GM13977 (cell line): ENCODE measurements around the gene TTC3.

ENCODE experiments used
- DNase-seq: peaks from one replicate; pipeline ENCODE4 v3.0.0; 2012; ENCODE audit warnings: low spot score
- in situ Hi-C: fragments of 300-500 bp; cut with MboI; formaldehyde crosslinking; loops from one replicate; pipeline ENCODE4 v1.12.0; 2022; ENCODE audit warnings: low sequenced_read_pairs, low pct_unique_long_range_greater_than_20kb, mixed read lengths, inconsistent platforms; ENCODE audit not compliant: unreplicated experiment
- TF ChIP-seq, protein P1 (sequence below): IDR thresholded peaks from 2 replicates; pipeline ENCODE4 v1.5.1; 2012; ENCODE audit warnings: mild to moderate bottlenecking, control low read depth; ENCODE audit not compliant: insufficient read depth; ENCODE audit errors: extremely low read depth, missing control alignments

The TTC3 gene

GRCh38 chr21:37036177-37036576, 36.9 kb upstream of the TTC3 start:
- DNase-seq, result no peak

DNA sequence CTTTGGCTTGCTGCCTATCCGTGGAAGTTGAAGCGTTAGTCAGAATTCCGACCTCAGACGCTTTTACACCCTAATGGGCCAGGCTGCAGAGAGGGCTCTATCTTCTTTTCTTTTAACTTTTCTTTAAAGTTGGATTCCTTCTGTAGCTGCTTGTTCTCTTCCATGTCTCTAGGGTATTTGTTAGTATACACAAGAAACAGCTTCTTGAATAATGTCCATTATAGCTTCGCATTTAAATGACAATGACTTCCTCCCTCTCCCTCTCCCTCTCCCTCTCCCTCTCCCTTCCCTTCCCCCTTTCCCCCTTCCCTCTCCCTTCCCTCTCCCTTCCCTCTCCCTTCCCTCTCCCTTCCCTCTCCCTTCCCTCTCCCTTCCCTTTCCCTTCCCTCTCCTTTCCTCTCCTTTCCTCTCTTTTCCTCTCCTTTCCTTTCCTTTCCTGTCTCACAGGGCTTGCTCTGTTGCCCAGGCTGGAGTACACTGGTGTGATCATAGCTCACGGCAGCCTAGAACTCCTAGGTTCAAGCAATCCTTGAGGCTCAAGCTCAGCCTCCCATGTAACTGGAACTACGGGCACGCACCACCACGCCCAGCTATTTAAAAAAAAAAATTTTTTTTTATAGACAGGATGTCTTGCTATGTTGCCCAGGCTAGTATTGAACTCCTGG, 33.5 kb upstream of the TTC3 start:
- in situ Hi-C loops, result loop anchor here (10.0 kb wide), 1 partner anchor 65 kb away; no protein-coding TSS in a partner anchor
- DNase-seq, result no peak
- TF ChIP-seq, protein P1, sequence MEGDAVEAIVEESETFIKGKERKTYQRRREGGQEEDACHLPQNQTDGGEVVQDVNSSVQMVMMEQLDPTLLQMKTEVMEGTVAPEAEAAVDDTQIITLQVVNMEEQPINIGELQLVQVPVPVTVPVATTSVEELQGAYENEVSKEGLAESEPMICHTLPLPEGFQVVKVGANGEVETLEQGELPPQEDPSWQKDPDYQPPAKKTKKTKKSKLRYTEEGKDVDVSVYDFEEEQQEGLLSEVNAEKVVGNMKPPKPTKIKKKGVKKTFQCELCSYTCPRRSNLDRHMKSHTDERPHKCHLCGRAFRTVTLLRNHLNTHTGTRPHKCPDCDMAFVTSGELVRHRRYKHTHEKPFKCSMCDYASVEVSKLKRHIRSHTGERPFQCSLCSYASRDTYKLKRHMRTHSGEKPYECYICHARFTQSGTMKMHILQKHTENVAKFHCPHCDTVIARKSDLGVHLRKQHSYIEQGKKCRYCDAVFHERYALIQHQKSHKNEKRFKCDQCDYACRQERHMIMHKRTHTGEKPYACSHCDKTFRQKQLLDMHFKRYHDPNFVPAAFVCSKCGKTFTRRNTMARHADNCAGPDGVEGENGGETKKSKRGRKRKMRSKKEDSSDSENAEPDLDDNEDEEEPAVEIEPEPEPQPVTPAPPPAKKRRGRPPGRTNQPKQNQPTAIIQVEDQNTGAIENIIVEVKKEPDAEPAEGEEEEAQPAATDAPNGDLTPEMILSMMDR, result no peak

More at GRCh38 chr21:37036177-37036576, 36.9 kb upstream of the TTC3 start:
- TF ChIP-seq, protein P1, result no peak
- in situ Hi-C loops, result loop anchor here (10.0 kb wide), 1 partner anchor 61 kb away; no protein-coding TSS in a partner anchor

DNA sequence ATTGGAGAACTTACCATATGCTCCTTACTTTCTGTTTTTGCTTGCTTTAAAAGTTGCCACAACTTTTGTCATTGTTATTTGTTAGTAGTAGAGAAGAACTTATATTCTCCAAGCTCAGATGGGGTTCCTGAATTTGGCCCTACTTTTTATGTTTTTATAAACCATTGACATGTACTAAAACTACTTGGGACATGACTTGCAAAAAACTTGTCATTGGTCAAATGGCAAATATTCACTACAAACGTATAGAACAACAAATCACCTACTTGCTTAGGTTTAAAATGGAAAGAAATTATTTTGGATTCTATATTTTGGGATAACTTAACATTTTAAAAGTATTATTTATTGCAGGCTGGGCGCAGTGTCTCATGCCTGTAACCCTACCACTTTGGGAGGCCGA, 32.8 kb upstream of the TTC3 start:
- in situ Hi-C loops, result no loop called here
- TF ChIP-seq, protein P1, result no peak
- no peak for DNase-seq

DNA sequence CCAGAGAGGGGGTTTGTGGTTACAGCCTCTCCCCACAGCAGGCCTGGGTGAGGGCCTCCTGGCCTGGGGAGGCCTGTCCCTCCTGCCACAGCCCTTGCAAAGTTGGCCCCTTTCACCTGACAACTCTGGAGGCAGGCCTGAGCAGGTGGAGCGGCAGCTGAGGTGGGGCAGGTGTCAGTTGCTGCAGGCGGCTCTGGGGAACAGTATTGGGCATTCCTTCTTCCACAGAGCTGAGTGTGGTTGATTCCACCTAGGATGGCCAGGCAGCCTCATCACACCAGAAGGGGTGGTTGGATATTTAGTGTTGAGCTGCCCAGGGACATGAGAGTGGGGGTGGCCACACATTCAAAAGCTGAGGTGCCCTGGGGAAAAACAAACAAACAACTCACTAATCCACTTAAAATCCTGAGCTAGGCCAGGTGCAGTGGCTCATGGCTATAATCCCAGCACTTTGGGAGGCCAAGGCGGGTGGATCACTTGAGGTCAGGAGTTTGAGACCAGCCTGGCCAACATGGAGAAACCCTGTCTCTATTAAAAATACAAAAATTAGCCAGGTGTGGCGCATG, 31.3 kb upstream of the TTC3 start:
- TF ChIP-seq, protein P1, result no peak
- DNase-seq, result no peak
- in situ Hi-C loops, result no loop called here

- TF ChIP-seq, protein P1, result no peak
- in situ Hi-C loops, result no loop called here
- DNase-seq, result no peak
These were observed 29.2 kb upstream of the TTC3 start for GRCh38 chr21:37043818-37044217.

DNA sequence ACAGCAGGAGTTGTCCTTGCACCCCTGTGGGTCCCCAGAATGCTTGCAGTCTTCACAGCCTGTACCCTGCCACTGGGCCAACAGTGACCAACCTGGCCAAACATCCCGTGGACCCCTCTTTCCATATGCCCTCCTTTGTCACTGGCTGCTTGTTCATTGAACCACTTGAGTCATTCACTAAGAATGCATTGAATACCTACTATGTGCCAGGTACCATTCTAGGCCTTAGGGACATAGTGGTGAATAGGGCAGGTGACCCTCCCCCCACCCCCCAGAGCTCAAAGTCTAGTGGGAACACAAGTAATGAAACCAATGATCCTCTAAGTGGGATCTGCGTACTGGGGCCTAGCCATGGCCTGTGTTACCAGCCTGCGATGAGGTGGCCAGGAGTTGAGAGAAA, 28.4 kb upstream of the TTC3 start:
- in situ Hi-C loops, result no loop called here
- no peak for DNase-seq
- TF ChIP-seq, protein P1, result no peak

DNA sequence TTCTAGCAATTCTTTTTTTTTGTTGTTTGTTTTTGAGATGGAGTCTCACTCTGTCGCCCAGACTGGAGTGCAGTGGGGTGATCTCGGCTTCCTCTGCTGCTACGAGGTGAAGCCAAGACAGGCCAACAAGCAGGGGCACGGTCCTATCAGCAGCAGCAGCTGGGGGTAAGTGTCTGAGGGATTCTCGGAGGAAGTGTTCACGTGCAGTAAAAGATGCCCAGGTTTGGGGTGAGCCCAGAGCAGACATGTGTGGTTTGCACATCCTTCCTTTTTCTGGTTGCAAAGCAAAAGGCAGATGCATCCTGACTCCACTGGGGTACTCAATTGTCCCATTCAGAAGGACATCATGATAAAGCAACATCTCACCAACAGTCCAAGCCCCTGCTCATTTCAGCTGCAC, 27.9 kb upstream of the TTC3 start:
- in situ Hi-C loops, result no loop called here
- TF ChIP-seq, protein P1, result no peak
- no peak for DNase-seq
